Pulmonary artery endothelial cell (primary cell): ENCODE results near the gene MYH16. TPM values are rescaled to one million over a fixed set of nuclear protein-coding genes. Genes with fewer than 3 reads are reported as not detected.
A peak's percentile ranks its signal among the peaks of the same experiment; 100 is the strongest.
"Not testable (repeated sequence)": the region's sequence is repeated elsewhere in the genome, so short reads cannot be mapped to it uniquely, and the experiment has no call there.

Experiments used
- DNase-seq: peaks from one replicate; pipeline ENCODE4 v3.0.0-alpha.2; 2011; ENCODE audit warnings: low read depth, low spot score
- total RNA-seq: library from RNA; depleted of rRNA; stranded (reverse); fragments of >200 nt; gene quantifications from 2 replicates; pipeline ENCODE4 v1.2.3, GENCODE V29; 2014

MYH16 gene
- total RNA-seq, 1 donor from 2014 or later, result 0.53 TPM

- no peak for DNase-seq
These were observed 33.0 kb downstream of the MYH16 start for GRCh38 chr7:99305473-99306260.

GRCh38 chr7:99308461-99309074 is 35.9 kb downstream of the MYH16 start:
- no peak for DNase-seq

- no peak for DNase-seq
These were observed 36.5 kb downstream of the MYH16 start for GRCh38 chr7:99309111-99309510.

- DNase-seq, result no peak
These were observed 37.4 kb downstream of the MYH16 start for GRCh38 chr7:99310004-99310403.

GRCh38 chr7:99311702-99312101 is 39.1 kb downstream of the MYH16 start:
- DNase-seq, result no peak

- no peak for DNase-seq
These were observed 39.9 kb downstream of the MYH16 start for GRCh38 chr7:99312316-99313203.

- no peak for DNase-seq
These were observed 40.5 kb downstream of the MYH16 start for GRCh38 chr7:99313204-99313573.

- no peak for DNase-seq
These were observed 41.9 kb downstream of the MYH16 start for GRCh38 chr7:99314504-99314903.

- no peak for DNase-seq
These were observed 47.7 kb downstream of the MYH16 start for GRCh38 chr7:99320371-99320770.

GRCh38 chr7:99322659-99323058 is 50.0 kb downstream of the MYH16 start:
- not testable (repeated sequence) for DNase-seq

GRCh38 chr7:99324559-99324958 is 51.9 kb downstream of the MYH16 start:
- DNase-seq, result no peak

GRCh38 chr7:99325001-99325493 is 52.4 kb downstream of the MYH16 start:
- DNase-seq, result no peak

- DNase-seq, result peak; percentile 76
These were observed 53.2 kb downstream of the MYH16 start, which contains the start of gene ARPC1A for GRCh38 chr7:99325592-99326407. Gene ARPC1A, plus strand, starts transcription at chr7:99325898. Its CDS starts 7,456 bp downstream, at chr7:99333354.

- no peak for DNase-seq
These were observed 53.8 kb downstream of the MYH16 start for GRCh38 chr7:99326408-99326782.

- DNase-seq, result peak; percentile 55
These were observed 57.8 kb downstream of the MYH16 start for GRCh38 chr7:99330314-99330961.

- DNase-seq, result no peak
These were observed 58.4 kb downstream of the MYH16 start for GRCh38 chr7:99331002-99331401.

- DNase-seq, result no peak
These were observed 67.0 kb downstream of the MYH16 start for GRCh38 chr7:99339595-99339994.

- DNase-seq, result no peak
These were observed 68.0 kb downstream of the MYH16 start for GRCh38 chr7:99340659-99341058.

- no peak for DNase-seq
These were observed 71.5 kb downstream of the MYH16 start for GRCh38 chr7:99344061-99344647.

- DNase-seq, result not testable (repeated sequence)
These were observed 78.0 kb downstream of the MYH16 start for GRCh38 chr7:99350641-99351040.
